Rectal smooth muscle tissue (tissue), 1 donor: ENCODE measurements around the gene TMC7.

ENCODE experiments used
- H3K27ac ChIP-seq: one replicate; pipeline ENCODE4 v1.7.0; 2013; ENCODE audit warnings: low read depth, low read length, inconsistent platforms
- H3K27me3 ChIP-seq: one replicate; pipeline ENCODE4 v1.7.0; 2013; ENCODE audit warnings: low read length; ENCODE audit not compliant: control insufficient read depth, insufficient read depth
- H3K36me3 ChIP-seq: one replicate; pipeline ENCODE4 v1.7.0; 2013; ENCODE audit warnings: low read length; ENCODE audit not compliant: control insufficient read depth, insufficient read depth
- H3K4me1 ChIP-seq: one replicate; pipeline ENCODE4 v1.7.0; 2013; ENCODE audit warnings: low read length; ENCODE audit not compliant: control insufficient read depth, insufficient read depth
- H3K4me3 ChIP-seq: one replicate; pipeline ENCODE4 v1.7.0; 2013; ENCODE audit warnings: low read length
- H3K9ac ChIP-seq: one replicate; pipeline ENCODE4 v1.7.0; 2013; ENCODE audit warnings: low read length

Gene TMC7

DNA sequence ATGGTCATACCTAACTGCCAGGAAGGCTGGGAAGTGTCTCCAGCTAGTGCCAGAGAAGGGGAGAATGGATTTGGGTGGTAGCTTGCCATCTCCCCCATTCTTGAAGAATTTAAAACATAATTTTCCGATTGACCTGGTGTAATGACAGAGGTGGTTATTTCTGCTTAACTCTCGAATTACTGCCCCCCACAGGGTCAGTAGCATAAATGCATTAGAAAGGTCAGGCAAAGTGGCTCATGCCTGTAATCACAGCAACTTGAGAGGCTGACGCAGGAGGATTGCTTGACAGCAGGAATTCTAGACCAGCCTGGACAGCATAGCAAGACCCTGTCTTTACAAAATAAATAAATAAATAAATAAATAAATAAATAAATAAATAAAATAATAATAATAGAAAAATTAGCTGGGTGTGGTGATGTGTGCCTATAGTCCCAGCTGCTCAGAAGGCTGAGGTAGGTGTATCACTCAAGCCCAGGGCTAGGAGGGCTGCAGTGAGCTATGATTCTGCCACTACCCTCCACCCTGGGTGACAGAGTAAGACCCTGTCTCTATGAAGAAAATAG, 27.5 kb downstream of the TMC7 start:
- no peaks in the 10 kb centered on the region for H3K27me3 ChIP-seq
- no peak overlapping the region for H3K9ac ChIP-seq
- H3K27ac ChIP-seq, result no peak overlapping the region
- H3K4me3 ChIP-seq, result no peak overlapping the region
- no peaks in the 10 kb centered on the region for H3K36me3 ChIP-seq
- no peaks in the 10 kb centered on the region for H3K4me1 ChIP-seq

DNA sequence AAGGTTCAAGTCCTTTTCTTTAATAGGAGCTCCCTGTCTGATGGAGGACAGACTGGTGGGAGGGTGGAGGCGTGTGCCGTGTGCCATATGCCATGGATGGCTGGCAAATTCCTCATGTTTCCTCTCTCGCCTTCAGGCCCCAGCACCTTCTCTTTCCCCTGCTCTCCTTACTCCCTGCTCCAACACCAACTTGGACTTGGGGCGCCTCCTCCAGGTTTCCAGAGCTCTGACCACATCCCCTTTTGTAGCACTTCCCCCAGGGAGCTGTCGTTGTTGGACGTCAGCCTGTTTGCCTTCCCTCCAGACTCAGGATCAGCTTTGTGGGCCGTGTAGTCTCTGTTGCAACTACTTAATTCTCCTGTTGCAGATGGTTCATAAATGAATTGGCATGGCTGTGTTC, 30.7 kb downstream of the TMC7 start:
- Histone ChIP-seq H3K9ac (no peak overlapping the region), H3K4me3 (no peak overlapping the region), H3K4me1 (no peaks in the 10 kb centered on the region), H3K27me3 (no peaks in the 10 kb centered on the region), H3K27ac (no peak overlapping the region), H3K36me3 (no peaks in the 10 kb centered on the region)

DNA sequence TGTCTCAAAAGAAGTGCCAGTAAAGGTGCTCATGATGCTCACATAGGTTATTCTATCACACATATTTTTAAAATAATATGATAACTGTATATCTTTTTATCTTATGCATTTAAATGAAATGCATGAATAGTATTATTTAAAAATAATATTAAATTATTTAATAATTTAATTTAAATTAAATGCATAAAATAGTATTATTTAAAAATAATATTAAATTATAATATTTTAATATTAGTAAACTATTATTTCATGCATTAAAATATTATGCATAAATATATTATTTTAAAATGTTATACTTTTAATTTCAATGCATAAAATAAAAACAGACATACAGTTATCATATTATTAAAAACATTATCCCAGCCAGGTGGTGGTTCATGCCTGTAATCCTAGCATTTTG, 33.4 kb downstream of the TMC7 start:
- Histone ChIP-seq H3K36me3 (peaks cover 4% of the 10 kb centered on the region), H3K4me3 (no peak overlapping the region), H3K9ac (no peak overlapping the region), H3K27ac (no peak overlapping the region), H3K27me3 (no peaks in the 10 kb centered on the region), H3K4me1 (no peaks in the 10 kb centered on the region)

DNA sequence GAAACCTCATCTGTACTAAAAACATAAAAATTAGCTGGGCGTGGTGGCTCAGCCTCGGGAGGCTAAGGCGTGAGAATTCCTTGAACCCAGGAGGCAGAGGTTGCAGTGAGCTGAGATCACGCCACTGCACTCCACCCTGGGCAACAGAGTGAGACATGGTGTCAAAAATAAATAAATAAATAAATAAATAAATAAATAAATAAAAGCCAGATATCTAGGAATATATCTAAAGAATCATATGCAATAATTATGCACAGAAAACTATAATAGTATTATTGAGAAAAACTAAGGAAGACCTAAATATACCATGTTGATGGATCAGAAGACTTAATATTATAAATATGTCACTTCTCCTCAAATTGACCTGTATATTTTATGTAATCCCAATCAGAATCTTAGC, 37.0 kb downstream of the TMC7 start:
- H3K27ac ChIP-seq, result no peak overlapping the region
- no peaks in the 10 kb centered on the region for H3K27me3 ChIP-seq
- H3K9ac ChIP-seq, result no peak overlapping the region
- H3K4me1 ChIP-seq, result no peaks in the 10 kb centered on the region
- no peak overlapping the region for H3K4me3 ChIP-seq
- peaks cover 4% of the 10 kb centered on the region for H3K36me3 ChIP-seq

DNA sequence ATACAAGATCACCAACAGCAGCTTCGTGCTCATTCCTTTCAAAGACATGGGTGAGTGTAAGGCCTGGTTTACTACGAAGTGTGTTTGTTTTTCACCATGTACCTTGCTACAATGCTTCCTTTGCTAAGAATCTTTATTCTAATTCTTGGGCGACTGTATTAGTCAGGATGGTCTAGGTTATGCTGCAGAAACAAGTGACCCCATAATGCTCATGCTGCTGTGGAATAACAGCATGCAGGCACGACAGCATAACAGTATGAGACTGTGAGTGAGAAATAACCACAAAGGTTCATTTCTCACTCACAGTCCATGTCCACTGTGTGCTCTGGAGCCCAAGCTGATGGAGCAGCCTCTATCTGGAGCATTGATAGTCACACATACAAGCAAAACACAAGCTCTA, 38.0 kb downstream of the TMC7 start:
- no peak overlapping the region for H3K9ac ChIP-seq
- no peaks in the 10 kb centered on the region for H3K27me3 ChIP-seq
- no peak overlapping the region for H3K27ac ChIP-seq
- peaks cover 4% of the 10 kb centered on the region for H3K36me3 ChIP-seq
- no peaks in the 10 kb centered on the region for H3K4me1 ChIP-seq
- no peak overlapping the region for H3K4me3 ChIP-seq

DNA sequence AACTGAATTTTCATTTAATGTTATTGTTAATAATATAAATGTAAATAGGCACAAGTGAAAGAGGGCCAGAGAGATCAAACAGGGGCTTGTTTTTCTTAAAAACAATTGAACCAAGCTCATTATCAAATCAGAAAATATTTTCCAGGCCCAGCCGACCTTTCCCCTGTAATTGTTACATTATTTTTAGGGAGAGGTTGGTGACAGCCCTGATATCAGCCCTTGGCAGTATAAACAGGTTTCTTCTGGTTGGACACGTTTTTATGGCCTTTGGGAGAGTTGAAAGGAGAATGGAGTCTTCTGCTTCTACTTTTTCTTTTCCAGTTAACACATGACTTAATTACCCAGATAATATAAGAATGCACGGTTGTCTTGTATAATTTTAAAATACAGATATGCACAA, 43.7 kb downstream of the TMC7 start:
- Histone ChIP-seq H3K4me3 (no peak overlapping the region), H3K9ac (no peak overlapping the region), H3K27ac (no peak overlapping the region), H3K36me3 (no peaks in the 10 kb centered on the region), H3K4me1 (no peaks in the 10 kb centered on the region), H3K27me3 (no peaks in the 10 kb centered on the region)

DNA sequence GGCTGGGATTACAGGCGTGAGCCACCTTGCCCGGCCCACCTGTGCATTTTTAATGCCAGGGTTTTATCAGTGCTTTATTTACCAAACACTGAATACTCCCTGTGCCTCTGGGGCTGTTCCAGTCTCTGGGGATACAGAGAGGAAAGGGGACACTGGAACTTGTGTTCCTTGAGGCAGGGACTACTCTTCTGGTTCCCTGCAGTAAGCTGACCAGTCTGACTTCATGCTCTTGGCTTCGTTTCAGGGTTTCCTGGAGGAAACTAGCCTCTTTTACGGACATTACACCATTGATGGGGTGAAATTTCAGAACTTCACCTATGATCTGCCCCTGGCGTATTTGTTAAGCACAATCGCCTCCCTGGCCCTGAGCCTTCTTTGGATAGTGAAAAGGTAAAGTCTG, 46.2 kb downstream of the TMC7 start:
- H3K4me3 ChIP-seq, result no peak overlapping the region
- H3K27me3 ChIP-seq, result no peaks in the 10 kb centered on the region
- no peaks in the 10 kb centered on the region for H3K36me3 ChIP-seq
- no peaks in the 10 kb centered on the region for H3K4me1 ChIP-seq
- no peak overlapping the region for H3K9ac ChIP-seq
- H3K27ac ChIP-seq, result no peak overlapping the region

DNA sequence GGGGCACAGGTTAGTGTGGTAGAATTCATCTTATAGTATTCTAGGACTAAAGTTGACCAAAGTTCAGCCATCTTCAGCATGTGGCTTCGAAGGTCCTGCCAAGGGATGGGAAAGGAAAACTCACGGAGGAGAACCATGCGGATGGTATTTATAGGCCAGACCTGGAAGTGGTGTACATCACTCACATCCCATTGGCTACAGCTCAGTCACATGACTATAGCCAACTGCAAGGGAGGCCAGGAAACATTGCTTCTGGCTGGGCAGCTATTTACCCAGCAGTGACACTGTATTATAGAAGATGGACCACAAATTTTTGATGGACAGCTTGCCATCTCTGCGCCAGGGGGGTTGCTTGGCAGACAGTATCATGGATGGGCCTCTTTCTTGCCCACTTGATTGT, 48.0 kb downstream of the TMC7 start:
- H3K36me3 ChIP-seq, result no peaks in the 10 kb centered on the region
- H3K9ac ChIP-seq, result no peak overlapping the region
- H3K27me3 ChIP-seq, result no peaks in the 10 kb centered on the region
- no peak overlapping the region for H3K27ac ChIP-seq
- H3K4me1 ChIP-seq, result no peaks in the 10 kb centered on the region
- H3K4me3 ChIP-seq, result no peak overlapping the region

DNA sequence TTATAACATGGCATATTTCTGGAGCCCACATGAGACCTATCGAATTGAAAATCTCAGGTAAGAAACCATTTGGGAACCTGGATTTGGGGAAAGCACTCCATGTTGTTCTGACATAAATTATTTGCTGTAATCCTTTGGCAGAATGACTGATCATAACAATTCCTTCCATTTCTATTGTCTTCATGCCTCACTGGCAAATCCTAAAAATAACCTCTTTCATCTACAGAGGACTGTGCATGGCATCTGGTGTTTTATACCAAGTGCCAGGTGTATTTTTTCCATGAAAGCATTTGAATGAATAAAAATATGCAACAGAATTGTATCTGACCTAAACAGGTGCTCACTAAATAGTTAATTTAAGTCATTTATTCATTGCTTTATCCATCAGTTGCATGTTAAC, 50.0 kb downstream of the TMC7 start:
- no peak overlapping the region for H3K27ac ChIP-seq
- H3K36me3 ChIP-seq, result no peaks in the 10 kb centered on the region
- no peak overlapping the region for H3K9ac ChIP-seq

DNA sequence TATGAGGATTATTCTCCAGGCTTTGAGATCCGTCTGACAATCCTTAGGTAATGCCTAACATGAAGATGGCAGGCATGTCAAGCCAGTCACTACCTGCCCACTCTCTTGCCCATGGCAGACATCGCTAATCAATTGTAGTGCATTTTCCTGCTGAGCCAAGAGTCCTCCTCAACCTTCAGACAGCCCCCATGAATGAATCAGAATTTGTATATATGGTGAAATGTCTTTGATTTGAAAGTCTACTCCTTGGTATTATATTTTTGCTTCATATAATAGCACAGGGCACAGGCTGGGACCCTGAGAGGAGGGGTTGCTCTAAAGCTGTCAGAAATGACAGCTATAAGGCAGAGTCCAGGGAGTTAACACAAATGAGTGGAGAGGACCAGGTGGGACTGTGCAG, 56.7 kb downstream of the TMC7 start:
- no peak overlapping the region for H3K4me3 ChIP-seq
- H3K9ac ChIP-seq, result no peak overlapping the region
- H3K27ac ChIP-seq, result no peak overlapping the region
- no peaks in the 10 kb centered on the region for H3K27me3 ChIP-seq
- no peaks in the 10 kb centered on the region for H3K36me3 ChIP-seq
- H3K4me1 ChIP-seq, result no peaks in the 10 kb centered on the region

More for the DNA sequence above, 50.0 kb downstream of the TMC7 start:
- Histone ChIP-seq H3K27me3 (no peaks in the 10 kb centered on the region), H3K4me1 (no peaks in the 10 kb centered on the region), H3K4me3 (no peak overlapping the region)

DNA sequence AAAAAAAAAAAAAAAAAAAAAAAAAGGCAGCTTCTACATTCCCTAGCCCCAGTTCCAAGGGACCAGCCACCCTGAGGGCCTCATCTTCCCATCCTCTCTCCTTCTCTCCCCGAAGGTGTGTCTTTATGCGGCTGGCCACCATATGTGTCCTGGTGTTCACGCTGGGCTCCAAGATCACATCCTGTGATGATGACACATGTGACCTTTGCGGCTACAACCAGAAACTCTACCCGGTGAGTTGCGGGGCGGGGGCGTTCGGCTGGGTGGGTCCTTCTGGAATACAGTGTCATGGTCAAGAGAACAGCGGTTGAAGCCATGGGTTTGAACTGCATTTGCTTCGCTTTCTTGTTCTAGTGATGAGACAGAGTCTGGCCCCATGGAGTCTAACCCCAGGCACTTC, 61.0 kb downstream of the TMC7 start:
- H3K27me3 ChIP-seq, result no peaks in the 10 kb centered on the region
- H3K4me3 ChIP-seq, result no peak overlapping the region
- no peak overlapping the region for H3K27ac ChIP-seq
- H3K36me3 ChIP-seq, result no peaks in the 10 kb centered on the region
- no peak overlapping the region for H3K9ac ChIP-seq
- no peaks in the 10 kb centered on the region for H3K4me1 ChIP-seq

DNA sequence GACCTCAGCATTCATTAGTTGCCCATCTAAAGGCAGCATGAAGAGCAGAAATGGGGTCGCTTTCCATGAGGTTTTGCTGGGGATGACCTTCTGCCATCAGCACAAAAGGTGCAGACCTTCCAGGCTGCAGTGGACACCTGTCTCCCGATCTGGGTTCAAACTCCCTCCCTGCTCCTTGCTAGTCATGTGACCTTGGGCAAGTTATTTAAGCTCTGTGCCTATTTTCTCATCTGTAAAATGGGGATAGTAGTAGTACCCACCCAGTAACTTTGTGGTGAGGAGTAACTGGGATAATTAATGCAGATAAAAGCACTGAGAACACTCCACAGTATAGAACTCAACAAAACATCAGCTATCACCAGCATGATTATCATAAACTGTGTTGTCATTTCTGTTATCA, 62.3 kb downstream of the TMC7 start:
- Histone ChIP-seq H3K27ac (no peak overlapping the region), H3K27me3 (no peaks in the 10 kb centered on the region), H3K4me1 (no peaks in the 10 kb centered on the region), H3K36me3 (no peaks in the 10 kb centered on the region), H3K9ac (no peak overlapping the region), H3K4me3 (no peak overlapping the region)

DNA sequence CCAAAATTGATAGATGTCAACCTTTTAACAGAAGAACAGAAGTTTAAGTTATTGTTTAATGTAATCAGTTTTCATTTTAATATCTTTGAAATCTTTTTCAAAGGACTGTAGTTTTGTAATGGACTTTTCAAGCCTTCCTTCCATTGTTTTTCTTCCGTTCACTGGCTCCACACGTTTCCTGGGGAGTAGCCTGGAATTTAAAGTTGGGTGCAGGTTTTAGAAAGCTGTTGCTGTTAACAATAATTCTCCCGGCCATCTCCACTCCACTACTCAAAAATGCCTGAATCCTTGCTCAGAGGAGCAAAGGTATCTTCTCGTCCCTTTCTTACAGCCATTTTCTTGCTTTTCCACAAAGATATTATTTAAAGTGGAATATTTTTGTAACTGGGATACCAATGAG, 79.0 kb downstream of the TMC7 start:
- H3K27ac ChIP-seq, result no peak overlapping the region
- no peak overlapping the region for H3K9ac ChIP-seq
- H3K4me3 ChIP-seq, result no peak overlapping the region
- no peaks in the 10 kb centered on the region for H3K27me3 ChIP-seq
- no peaks in the 10 kb centered on the region for H3K36me3 ChIP-seq
- no peaks in the 10 kb centered on the region for H3K4me1 ChIP-seq
